Stomach smooth muscle (tissue), 2 donors: ENCODE data around the gene HOXB9.

ENCODE experiments used
- H3K27ac ChIP-seq: one replicate; pipeline ENCODE4 v1.7.0; 2013; ENCODE audit warnings: mild to moderate bottlenecking, low read length, inconsistent platforms
- H3K27me3 ChIP-seq, 2 donors: one replicate each; pipeline ENCODE4 v1.7.0; 2013; ENCODE audit warnings: low read length in 2 of 2; ENCODE audit not compliant: insufficient read depth in 2 of 2, control insufficient read depth in 1 of 2
- H3K36me3 ChIP-seq, 2 donors: one replicate each; pipeline ENCODE4 v1.7.0; 2013; ENCODE audit warnings: low read length in 2 of 2; ENCODE audit not compliant: control insufficient read depth in 2 of 2, insufficient read depth in 2 of 2
- H3K4me1 ChIP-seq: one replicate; pipeline ENCODE4 v1.7.0; 2013; ENCODE audit warnings: low read length; ENCODE audit not compliant: control insufficient read depth, insufficient read depth
- H3K4me3 ChIP-seq, 2 donors: one replicate each; pipeline ENCODE4 v1.7.0; 2013; ENCODE audit warnings: low read length in 2 of 2
- H3K9ac ChIP-seq, 2 donors: one replicate each; pipeline ENCODE4 v1.7.0; 2013; ENCODE audit warnings: low read length in 2 of 2, mild to moderate bottlenecking in 1 of 2
- H3K9me3 ChIP-seq, 2 donors: one replicate each; pipeline ENCODE4 v1.7.0; 2013; ENCODE audit warnings: low read length in 2 of 2; ENCODE audit not compliant: control insufficient read depth in 2 of 2
- donor health status: healthy.
- donor health status: Pancreatic carcinoma.

Gene HOXB9

DNA sequence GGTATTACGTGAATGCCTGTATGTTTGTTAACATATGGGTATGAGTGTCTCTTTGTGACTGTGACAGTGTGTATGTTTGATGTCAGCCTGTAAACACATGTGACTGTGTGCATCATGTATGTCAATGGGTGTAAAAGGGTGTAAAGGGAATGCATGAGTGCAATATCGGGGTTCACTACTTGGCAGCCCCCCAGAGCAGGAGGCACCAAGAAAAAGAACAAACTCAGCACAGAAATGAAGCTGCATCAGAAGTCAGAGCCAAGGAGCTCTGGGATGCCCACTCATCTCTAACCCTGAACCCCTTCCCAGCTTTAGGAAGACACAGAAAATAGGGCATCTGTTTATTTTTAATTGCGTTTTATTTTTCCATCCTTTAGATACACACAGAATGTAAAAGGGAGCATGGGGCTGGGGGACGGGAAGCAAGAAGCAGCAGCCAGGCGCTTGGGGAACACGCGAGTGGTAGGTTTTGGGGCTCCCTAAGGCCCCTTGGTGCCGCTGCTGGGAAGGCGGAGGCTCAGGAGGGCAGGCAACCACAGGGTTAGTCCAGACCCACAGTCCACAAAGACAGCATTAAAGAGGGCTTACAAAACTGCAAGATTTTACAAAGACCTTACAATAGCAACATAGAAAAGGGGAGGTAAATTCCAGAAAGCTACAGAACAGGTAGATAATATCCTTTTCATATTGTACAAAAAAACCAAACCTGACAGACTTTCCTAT lies 19.1 kb downstream of the HOXB9 start:
- H3K9ac ChIP-seq: no peak overlapping the region
- H3K9me3 ChIP-seq: no peaks in the 10 kb centered on the region
- peaks cover 14% of the 10 kb centered on the region for H3K4me1 ChIP-seq
- peaks cover 89 to 96% of the 10 kb centered on the region in 2 donors for H3K27me3 ChIP-seq
- no peak overlapping the region for H3K27ac ChIP-seq
- H3K4me3 ChIP-seq: no peak overlapping the region
- no peaks in the 10 kb centered on the region for H3K36me3 ChIP-seq

DNA sequence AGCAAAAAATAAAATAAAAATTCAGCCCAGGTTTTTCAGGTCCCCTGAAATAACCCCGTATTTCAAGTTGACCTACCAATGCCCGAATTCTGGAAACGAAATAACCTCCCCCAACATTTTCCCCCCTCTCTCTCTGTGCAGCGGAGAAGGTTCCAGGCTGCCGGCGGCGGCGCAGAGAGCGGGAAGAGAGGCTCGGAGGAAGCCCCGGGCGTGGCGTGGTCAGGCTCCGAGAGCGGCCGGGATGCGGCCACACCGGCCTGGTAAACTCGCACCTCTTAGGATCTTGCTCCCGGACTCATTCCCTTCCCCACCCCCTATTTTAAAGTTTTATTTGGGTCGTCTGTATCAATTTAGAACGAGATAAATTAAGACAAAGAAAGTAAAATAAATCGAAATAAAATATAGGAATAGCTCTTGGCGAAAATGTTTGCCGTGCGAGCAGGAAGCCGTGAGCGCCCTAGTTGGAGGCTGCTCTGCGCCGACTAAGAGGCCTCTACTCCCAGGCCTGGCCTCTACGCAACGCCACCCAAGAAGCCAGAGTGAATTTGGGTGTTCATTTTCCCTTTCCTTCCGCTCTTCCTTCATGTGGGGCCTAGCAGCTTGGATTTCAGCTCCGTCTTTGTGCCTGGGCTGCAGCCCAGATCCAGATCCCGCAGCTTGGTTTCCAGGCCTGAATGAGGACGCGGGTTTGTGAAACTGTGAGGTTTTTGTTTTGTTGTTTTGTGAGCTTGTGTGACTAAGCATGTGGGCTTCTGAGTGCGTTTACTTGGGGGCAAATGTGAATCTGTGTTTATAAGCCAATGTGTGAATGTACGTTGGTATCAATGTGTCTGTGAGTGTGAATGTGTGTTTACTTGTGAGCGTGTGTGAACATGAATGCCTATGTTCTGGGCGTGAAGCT lies 19.9 kb downstream of the HOXB9 start:
- no peak overlapping the region for H3K27ac ChIP-seq
- no peak overlapping the region for H3K9ac ChIP-seq
- no peaks in the 10 kb centered on the region for H3K36me3 ChIP-seq
- peaks cover 90 to 96% of the 10 kb centered on the region in 2 donors for H3K27me3 ChIP-seq
- H3K4me1 ChIP-seq: peaks cover 14% of the 10 kb centered on the region
- H3K9me3 ChIP-seq: no peaks in the 10 kb centered on the region
- H3K4me3 ChIP-seq: no peak overlapping the region

DNA sequence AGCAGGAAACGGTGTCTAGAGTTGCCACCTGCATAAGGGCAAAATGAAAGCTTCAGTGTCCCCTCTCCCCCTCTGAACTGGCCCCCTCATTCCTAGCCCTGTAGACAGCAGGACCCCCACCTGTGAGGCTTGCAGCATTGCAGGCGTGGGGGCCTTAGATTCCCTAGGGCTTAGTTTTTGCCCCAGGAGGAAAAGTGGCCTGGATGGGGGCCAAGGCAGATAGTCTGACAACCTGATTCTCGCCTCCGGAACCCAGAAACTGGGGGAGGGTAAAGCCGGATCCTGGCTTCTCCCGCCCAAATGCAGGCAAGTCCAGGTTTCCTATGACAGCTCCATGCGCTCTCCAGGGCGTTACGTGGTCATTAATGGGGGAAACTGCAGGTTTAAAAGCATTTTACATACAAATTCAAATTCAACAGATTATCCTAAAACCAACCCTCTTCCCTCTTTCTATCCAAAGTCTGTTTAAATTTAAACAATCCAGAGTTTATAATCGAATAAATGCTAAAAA lies 20.7 kb downstream of the HOXB9 start:
- Histone ChIP-seq H3K4me1 (peaks cover 8% of the 10 kb centered on the region), H3K9me3 (no peaks in the 10 kb centered on the region), H3K4me3 (no peak overlapping the region), H3K9ac (no peak overlapping the region), H3K27ac (no peak overlapping the region), H3K27me3 (peaks cover 89 to 96% of the 10 kb centered on the region in 2 donors), H3K36me3 (no peaks in the 10 kb centered on the region)

DNA sequence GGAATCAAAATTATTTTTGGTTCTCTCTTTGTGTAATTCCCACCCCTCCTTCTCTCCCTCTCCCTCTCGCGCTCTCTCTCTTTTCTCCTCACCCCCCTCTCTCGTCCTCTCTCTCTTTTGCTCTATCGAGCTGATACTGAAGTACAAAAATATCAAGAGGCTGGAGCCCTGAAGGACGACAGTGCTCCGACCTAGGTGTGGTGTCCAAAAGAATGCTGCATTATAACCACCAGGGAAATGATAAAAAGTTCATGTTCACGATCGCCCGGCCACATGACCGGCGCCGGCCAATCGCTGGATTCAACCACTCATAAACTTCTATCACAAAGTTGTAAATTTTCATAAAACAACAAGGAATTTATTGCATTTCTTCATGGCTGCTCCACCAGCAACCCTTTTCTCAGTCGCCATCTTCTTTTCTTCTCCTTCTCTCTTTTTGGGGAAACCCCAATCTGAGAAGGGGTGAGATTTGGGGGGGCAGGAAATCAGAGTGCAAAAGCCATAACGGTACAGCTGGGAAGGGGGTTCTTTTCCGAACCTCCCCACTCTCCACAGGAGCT lies 21.3 kb downstream of the HOXB9 start, which contains the start of gene HOXB6:
TSS of gene HOXB6 (minus strand) at position 217 of the 560 bp plus-strand sequence. CDS start 6,836 bp downstream, outside the sequence.
- Histone ChIP-seq H3K36me3 (no peaks in the 10 kb centered on the region), H3K27me3 (peaks cover 89 to 96% of the 10 kb centered on the region in 2 donors), H3K9ac (peak within 1 kb of the TSS in 1 of 2 donors; percentile 21), H3K4me1 (peaks cover 3% of the 10 kb centered on the region), H3K27ac (no peak within 1 kb of the TSS), H3K9me3 (no peaks in the 10 kb centered on the region), H3K4me3 (peak within 1 kb of the TSS in 1 of 2 donors; percentile 40)

DNA sequence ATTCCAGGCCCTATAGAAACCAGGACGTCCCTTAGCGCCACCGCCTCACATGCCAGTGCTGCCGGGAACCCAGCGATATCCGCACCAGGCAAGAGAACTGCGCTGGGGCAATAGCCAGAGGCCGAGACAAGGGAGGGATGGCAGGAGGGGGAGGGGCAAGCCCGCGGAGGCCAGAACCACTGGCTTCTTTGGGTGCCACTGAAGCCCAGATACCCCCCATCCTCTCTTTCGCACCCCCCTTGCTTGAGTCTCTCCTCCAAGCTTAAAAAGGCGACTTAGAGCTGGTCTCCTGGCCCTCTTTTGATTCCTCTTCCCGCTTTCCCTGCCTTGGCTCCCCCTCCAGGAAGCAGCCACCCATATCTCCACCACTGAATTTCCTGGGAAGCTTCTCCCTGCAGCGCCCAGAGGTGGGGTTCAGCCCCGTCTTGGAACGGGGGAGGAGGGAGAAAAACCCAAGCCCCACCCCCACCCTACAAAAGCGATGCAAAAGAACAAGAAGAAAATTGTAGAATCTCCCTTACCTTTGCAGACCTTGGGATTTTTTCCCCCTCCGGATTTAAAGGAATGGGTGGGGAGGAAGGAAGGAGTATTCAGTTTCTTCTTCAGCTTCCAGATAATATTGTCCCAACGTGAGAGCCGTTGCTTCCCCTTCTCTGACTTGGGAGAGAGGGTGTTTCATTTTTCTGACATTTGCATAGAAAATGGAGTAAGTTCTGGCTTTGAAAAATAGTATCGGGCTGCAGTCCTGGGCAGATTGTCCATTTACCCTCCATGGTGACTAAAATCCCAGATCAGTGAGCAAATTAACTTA lies 22.0 kb downstream of the HOXB9 start:
- H3K4me3 ChIP-seq: peak overlapping the region in 1 of 2 donors; percentile 40
- peaks cover 3% of the 10 kb centered on the region for H3K4me1 ChIP-seq
- H3K27me3 ChIP-seq: peaks cover 89 to 96% of the 10 kb centered on the region in 2 donors
- no peak overlapping the region for H3K27ac ChIP-seq
- peak overlapping the region in 1 of 2 donors; percentile 21 for H3K9ac ChIP-seq
- no peaks in the 10 kb centered on the region for H3K36me3 ChIP-seq
- no peaks in the 10 kb centered on the region for H3K9me3 ChIP-seq

DNA sequence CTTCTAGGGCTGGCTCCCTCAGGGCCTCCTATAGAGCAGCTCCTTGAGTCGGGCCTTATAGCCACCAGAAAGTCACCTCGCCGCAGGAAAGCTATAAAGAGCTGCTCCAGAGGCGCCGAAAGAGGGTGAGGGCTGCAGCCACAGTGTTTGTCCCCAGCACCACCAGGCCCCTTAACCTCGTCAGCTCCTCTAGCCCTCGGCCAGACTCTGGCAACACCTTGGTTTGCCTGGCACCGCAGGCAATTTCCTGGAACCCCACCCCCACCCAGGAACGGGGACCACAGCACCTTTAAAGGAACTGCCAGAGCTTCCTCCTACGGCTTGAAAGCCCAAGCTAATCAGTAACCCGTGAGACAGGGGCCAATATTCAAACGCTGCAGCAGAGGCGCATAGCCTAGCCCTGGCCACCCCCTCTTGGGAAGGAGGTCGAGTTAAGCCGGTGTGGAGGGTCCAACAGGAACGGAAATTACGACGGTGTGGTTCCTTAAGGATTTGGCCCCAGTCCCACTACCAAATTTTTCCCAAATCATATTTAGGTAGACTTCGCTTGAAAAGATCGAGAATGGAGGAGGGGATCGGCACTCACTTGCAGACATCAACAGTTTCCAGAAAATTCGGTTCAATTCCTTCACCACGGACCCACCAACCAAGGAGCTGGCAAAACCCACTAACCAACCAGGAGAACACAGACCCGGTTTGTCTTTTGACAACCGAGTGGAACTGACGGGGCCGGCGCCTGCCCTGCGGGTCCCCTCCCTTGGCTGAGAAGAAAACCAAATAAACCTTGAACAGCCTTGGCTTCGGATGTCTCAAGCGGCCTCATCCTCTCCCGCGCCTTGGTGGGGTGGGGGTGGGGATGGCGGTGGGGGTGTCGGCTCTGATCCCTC lies 24.4 kb downstream of the HOXB9 start:
- Histone ChIP-seq H3K36me3 (no peaks in the 10 kb centered on the region), H3K4me3 (no peak overlapping the region), H3K27ac (no peak overlapping the region), H3K9me3 (no peaks in the 10 kb centered on the region), H3K9ac (no peak overlapping the region), H3K27me3 (peaks cover 88 to 98% of the 10 kb centered on the region in 2 donors), H3K4me1 (peaks cover 20% of the 10 kb centered on the region)

DNA sequence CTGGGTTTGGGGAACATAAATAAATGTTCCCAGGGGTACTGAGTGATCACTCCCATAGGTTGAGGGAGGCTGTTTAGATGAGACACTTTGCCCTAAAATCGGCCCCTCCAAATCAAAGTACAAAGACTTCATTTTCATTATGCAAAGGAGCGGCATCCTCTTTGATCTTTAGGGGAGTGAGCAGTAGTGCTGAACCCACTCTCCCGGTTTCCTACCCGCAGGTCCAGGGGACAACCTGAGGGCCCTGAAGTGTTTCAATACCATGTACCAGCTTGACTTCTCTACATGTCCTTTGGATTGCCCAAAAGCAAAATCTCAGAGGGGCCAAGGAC lies 25.0 kb downstream of the HOXB9 start:
- no peaks in the 10 kb centered on the region for H3K9me3 ChIP-seq
- no peak overlapping the region for H3K4me3 ChIP-seq
- peaks cover 88 to 98% of the 10 kb centered on the region in 2 donors for H3K27me3 ChIP-seq
- no peaks in the 10 kb centered on the region for H3K36me3 ChIP-seq
- peaks cover 26% of the 10 kb centered on the region for H3K4me1 ChIP-seq
- H3K9ac ChIP-seq: no peak overlapping the region
- no peak overlapping the region for H3K27ac ChIP-seq

DNA sequence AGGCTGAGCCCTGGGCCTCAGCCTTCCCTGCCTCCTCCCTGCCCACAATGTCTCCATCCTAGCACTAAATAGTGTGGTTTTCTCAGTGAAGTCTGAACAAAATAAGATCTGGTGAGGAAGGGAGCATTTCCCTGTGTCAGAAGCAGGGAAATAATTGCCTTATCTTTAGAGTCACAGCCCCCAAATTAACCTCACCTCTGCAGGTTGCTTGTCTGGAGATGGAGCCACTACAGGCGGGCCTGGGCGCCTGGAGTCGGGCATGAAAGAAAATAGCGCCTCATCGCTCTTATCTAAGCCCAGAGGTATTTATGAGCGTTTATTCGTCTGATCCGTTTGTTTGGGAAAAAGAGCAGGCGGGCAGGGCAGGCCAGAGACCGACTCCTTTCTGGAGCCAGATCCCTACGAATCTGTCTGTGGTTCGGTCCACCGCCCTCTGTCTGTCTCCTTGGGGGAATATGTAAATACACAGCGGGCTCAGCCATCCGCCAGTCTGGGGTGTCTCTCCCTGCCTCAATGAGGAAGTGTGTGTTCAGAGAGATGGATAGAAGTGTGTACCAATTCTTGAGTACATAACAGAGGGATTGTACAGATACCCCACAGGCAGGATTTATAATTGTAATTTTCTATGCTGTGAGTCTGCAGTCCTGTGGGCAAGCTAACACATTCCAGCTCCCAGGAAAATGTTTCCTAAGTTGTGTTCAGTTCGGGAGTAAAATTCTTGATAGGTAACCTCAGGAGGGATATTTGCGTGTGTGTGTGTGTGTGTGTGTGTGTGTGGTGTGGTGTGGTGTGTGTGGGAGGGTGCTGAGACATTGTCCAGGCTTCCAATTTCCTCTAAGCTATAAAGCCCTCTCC lies 25.7 kb downstream of the HOXB9 start:
- no peak overlapping the region for H3K9ac ChIP-seq
- no peak overlapping the region for H3K27ac ChIP-seq
- no peak overlapping the region for H3K4me3 ChIP-seq
- no peaks in the 10 kb centered on the region for H3K36me3 ChIP-seq
- H3K27me3 ChIP-seq: peaks cover 86 to 98% of the 10 kb centered on the region in 2 donors
- H3K4me1 ChIP-seq: peaks cover 29% of the 10 kb centered on the region
- no peaks in the 10 kb centered on the region for H3K9me3 ChIP-seq

DNA sequence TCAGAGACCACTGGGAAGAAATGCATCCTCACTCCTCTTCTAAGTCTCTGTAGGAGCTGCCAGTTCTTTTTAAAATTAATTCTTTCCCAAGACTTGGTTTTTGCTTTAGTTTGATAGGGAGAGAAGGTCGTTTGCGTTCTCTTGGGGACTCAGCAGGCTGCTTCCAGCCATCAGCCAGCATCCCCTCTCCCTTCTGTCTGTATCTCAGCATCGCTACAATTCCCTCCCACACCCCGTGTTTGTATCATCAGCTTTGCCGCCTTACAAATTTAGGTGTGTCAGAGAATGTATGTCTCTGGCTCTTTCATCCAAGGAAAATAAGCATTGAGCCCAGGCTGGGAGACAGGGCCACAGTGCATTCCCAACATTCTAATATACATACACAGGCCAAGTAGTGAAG lies 26.8 kb downstream of the HOXB9 start:
- H3K4me1 ChIP-seq: peaks cover 34% of the 10 kb centered on the region
- H3K27ac ChIP-seq: no peak overlapping the region
- no peaks in the 10 kb centered on the region for H3K36me3 ChIP-seq
- H3K4me3 ChIP-seq: no peak overlapping the region
- no peak overlapping the region for H3K9ac ChIP-seq
- H3K9me3 ChIP-seq: no peaks in the 10 kb centered on the region
- peaks cover 84 to 98% of the 10 kb centered on the region in 2 donors for H3K27me3 ChIP-seq
